ENCODE measurements around the gene METAP1. TPM values are rescaled to one million over a fixed set of nuclear protein-coding genes. Genes with fewer than 3 reads are reported as not detected.
A peak's percentile ranks its signal among the peaks of the same experiment; 100 is the strongest.

Gene METAP1
- polyA plus RNA-seq, 3 donors, result 15.9 to 21.7 (median 20.6) TPM

DNA sequence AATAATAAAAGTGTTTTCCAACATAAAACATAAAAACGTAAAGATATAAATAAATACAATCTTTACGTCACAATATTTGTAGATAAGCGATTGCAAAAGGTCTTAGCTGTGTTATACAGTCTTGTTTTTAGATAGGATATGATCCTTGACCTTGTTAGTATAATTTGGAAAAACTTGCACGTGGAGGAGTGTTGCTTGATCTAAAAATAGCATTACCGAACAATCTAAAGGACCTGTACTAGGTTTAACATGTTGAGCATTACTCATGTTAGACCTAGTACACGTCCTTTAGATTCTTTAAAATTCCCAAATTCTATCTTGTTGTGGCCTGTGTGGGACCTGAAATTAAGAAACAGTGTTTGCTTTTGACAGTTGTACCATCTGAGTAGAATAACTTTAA is 1.6 kb downstream of the METAP1 start:
- H4K20me1 ChIP-seq (ENCODE audit: insufficient read depth, low read length), result peaks cover 46% of the 10 kb centered on the region
- no peak overlapping the region for H2AFZ ChIP-seq (ENCODE audit: insufficient read depth, low read depth, low read length, poor library complexity, severe bottlenecking)
- Mint-ChIP-seq H3K4me1 (peaks cover 25% of the 10 kb centered on the region), H3K4me3 (no peak overlapping the region), H3K27ac (no peak overlapping the region), H3K9me3 (peaks cover 0 to 5% (median 2%) of the 10 kb centered on the region in 7 donors), H3K36me3 (no peaks in the 10 kb centered on the region), H3K27me3 (ENCODE audit: low read depth in 3 of 3) (peaks cover 0 to 2% (median 0%) of the 10 kb centered on the region in 3 donors)
- no peak for DNase-seq
- no peak overlapping the region for H3K4me3 ChIP-seq (replicated peaks in 1 of 3; ENCODE audit: low read depth in 2 of 3, low read length in 3 of 3)
- H3K4me1 ChIP-seq (ENCODE audit: control insufficient read depth in 1 of 2, insufficient read depth in 2 of 2, low read length in 2 of 2), result peaks cover 12 to 15% of the 10 kb centered on the region in 2 donors
- H3K36me3 ChIP-seq (replicated peaks in 1 of 2; ENCODE audit: control insufficient read depth in 1 of 2, insufficient read depth in 2 of 2, low read length in 2 of 2), result no peaks in the 10 kb centered on the region
- WGBS (ENCODE audit: insufficient coverage), result 56% methylated on average over 1 of the region's 6 CpGs
- TF ChIP-seq CTCF (IDR thresholded peaks at IDR 0.05), result no peak
- no peak overlapping the region for H3K9ac ChIP-seq (ENCODE audit: insufficient read depth, low read length, poor library complexity, severe bottlenecking)
- no peaks in the 10 kb centered on the region for H3K27me3 ChIP-seq (ENCODE audit: control insufficient read depth in 2 of 2, insufficient read depth in 2 of 2, low read length in 2 of 2)
- no peaks in the 10 kb centered on the region for H3K9me3 ChIP-seq (replicated peaks in 1 of 2; ENCODE audit: control insufficient read depth in 1 of 2, insufficient read depth in 1 of 2, low read length in 2 of 2)
- H3K79me2 ChIP-seq (ENCODE audit: insufficient read depth, low read length), result peaks cover 66% of the 10 kb centered on the region
- no peak overlapping the region for H3K27ac ChIP-seq (ENCODE audit: low read depth in 1 of 2, low read length in 2 of 2)
- H3K4me2 ChIP-seq (replicated peaks; ENCODE audit: extremely low read depth, low read length, poor library complexity, severe bottlenecking), result peak overlapping the region; percentile 90
- intact Hi-C loops (cut with micrococcal nuclease), result loop anchor here (5.0 to 10.0 kb wide), 2 partner anchors 70 to 72 kb away; partner anchors contain the start of gene EIF4E (in 2 of the 2)

GRCh38 chr4:98998551-98998950 is 3.0 kb downstream of the METAP1 start:
- H3K27ac Mint-ChIP-seq, result no peak overlapping the region
- no peak for DNase-seq
- no peak for TF ChIP-seq CTCF (IDR thresholded peaks at IDR 0.05)

More at GRCh38 chr4:98998551-98998950, 3.0 kb downstream of the METAP1 start:
- Mint-ChIP-seq H3K4me3 (no peak overlapping the region), H3K9me3 (no peaks in the 10 kb centered on the region), H3K36me3 (no peaks in the 10 kb centered on the region), H3K4me1 (peaks cover 32% of the 10 kb centered on the region), H3K27me3 (ENCODE audit: low read depth in 3 of 3) (peaks cover 0 to 2% (median 0%) of the 10 kb centered on the region in 3 donors)
- H3K4me3 ChIP-seq (replicated peaks in 1 of 3; ENCODE audit: low read depth in 2 of 3, low read length in 3 of 3), result no peak overlapping the region
- H4K20me1 ChIP-seq (ENCODE audit: insufficient read depth, low read length), result peaks cover 57% of the 10 kb centered on the region
- no peaks in the 10 kb centered on the region for H3K36me3 ChIP-seq (replicated peaks in 1 of 2; ENCODE audit: control insufficient read depth in 1 of 2, insufficient read depth in 2 of 2, low read length in 2 of 2)
- intact Hi-C loops (cut with micrococcal nuclease), result loop anchor here (5.0 to 10.0 kb wide), 2 partner anchors 71 to 74 kb away; partner anchors contain the start of gene EIF4E (in 2 of the 2)
- no peak overlapping the region for H3K27ac ChIP-seq (ENCODE audit: low read depth in 1 of 2, low read length in 2 of 2)
- WGBS (ENCODE audit: insufficient coverage), result 96% methylated on average over 4 of the region's 7 CpGs
- H3K4me2 ChIP-seq (replicated peaks; ENCODE audit: extremely low read depth, low read length, poor library complexity, severe bottlenecking), result no peak overlapping the region
- H3K79me2 ChIP-seq (ENCODE audit: insufficient read depth, low read length), result peaks cover 80% of the 10 kb centered on the region
- H3K4me1 ChIP-seq (ENCODE audit: control insufficient read depth in 1 of 2, insufficient read depth in 2 of 2, low read length in 2 of 2), result peaks cover 12 to 15% of the 10 kb centered on the region in 2 donors
- H3K9ac ChIP-seq (ENCODE audit: insufficient read depth, low read length, poor library complexity, severe bottlenecking), result no peak overlapping the region
- no peaks in the 10 kb centered on the region for H3K27me3 ChIP-seq (ENCODE audit: control insufficient read depth in 2 of 2, insufficient read depth in 2 of 2, low read length in 2 of 2)
- H2AFZ ChIP-seq (ENCODE audit: insufficient read depth, low read depth, low read length, poor library complexity, severe bottlenecking), result no peak overlapping the region
- no peaks in the 10 kb centered on the region for H3K9me3 ChIP-seq (replicated peaks in 1 of 2; ENCODE audit: control insufficient read depth in 1 of 2, insufficient read depth in 1 of 2, low read length in 2 of 2)

All from CD14-positive monocyte (primary cell).